ENCODE measurements around the gene C17orf75.
"Not testable (repeated sequence)": the region's sequence is repeated elsewhere in the genome, so short reads cannot be mapped to it uniquely, and the experiment has no call there.

- TF ChIP-seq CTCF (conservative IDR thresholded peaks at IDR 0.05; ENCODE audit: low read depth, low read length); POLR2A (IDR thresholded peaks at IDR 0.05; ENCODE audit: low read depth, low read length); RAD21 (IDR thresholded peaks at IDR 0.05; ENCODE audit: low read length); MAFK (IDR thresholded peaks at IDR 0.05; ENCODE audit: low read depth, low read length); SMC3 (IDR thresholded peaks at IDR 0.05; ENCODE audit: low read depth, low read length); RFX5 (IDR thresholded peaks at IDR 0.05; ENCODE audit: low read depth, low read length); USF2 (IDR thresholded peaks at IDR 0.05; ENCODE audit: low read depth, low read length): not testable (repeated sequence)
Observed at GRCh38 chr17:32352734-32353133, 10.8 kb upstream of the C17orf75 start.
